SU-DHL-6 (cell line): ENCODE measurements around the gene TCERG1.

Source experiments
- CTCF ChIP-seq: fragments of 200-600 bp; sonication (generic); IDR thresholded peaks from one replicate; pipeline ENCODE4 v1.5.1; 2017; ENCODE audit warnings: antibody characterized with exemption, mild to moderate bottlenecking, low read length, moderate library complexity; ENCODE audit not compliant: insufficient read depth, poor library complexity, severe bottlenecking
- EZH2phosphoT487 ChIP-seq: fragments of 200-600 bp; sonication (generic), shearing (Covaris generic); conservative IDR thresholded peaks from 2 replicates; pipeline ENCODE4 v1.6.1; 2018; ENCODE audit warnings: mild to moderate bottlenecking, antibody characterized with exemption, low read length, moderate library complexity, mixed read lengths

GRCh38 chr5:146533882-146534281 is 86.7 kb downstream of the TCERG1 start:
- TF ChIP-seq CTCF: no peak
- TF ChIP-seq EZH2phosphoT487: no peak
